Osteoblast (primary cell): Measurements from ENCODE around the gene LITAF. TPM values are rescaled to one million over a fixed set of nuclear protein-coding genes. Genes with fewer than 3 reads are reported as not detected.

Source experiments
- DNase-seq: peaks from one replicate; pipeline ENCODE4 v3.0.0; 2011; ENCODE audit warnings: low spot score, mixed read lengths; ENCODE audit not compliant: insufficient read length; ENCODE audit errors: missing footprints
- H2AFZ ChIP-seq: 2 replicates; pipeline ENCODE4 v1.6.0; 2011; ENCODE audit warnings: mild to moderate bottlenecking, low read length
- H3K27ac ChIP-seq: 2 replicates; pipeline ENCODE4 v1.5.1; 2011; ENCODE audit warnings: mild to moderate bottlenecking, low read depth, low read length, moderate library complexity
- H3K27me3 ChIP-seq: 2 replicates; pipeline ENCODE4 v1.6.0; 2012; ENCODE audit warnings: mild to moderate bottlenecking, control low read depth, inconsistent platforms, low read length, moderate library complexity; ENCODE audit not compliant: insufficient read depth
- H3K36me3 ChIP-seq: 2 replicates; pipeline ENCODE4 v1.5.1; 2011; ENCODE audit warnings: mild to moderate bottlenecking, low read length, control low read depth, moderate library complexity; ENCODE audit not compliant: insufficient read depth
- H3K4me1 ChIP-seq: 2 replicates; pipeline ENCODE4 v1.5.1; 2011; ENCODE audit warnings: mild to moderate bottlenecking, low read length, control low read depth, moderate library complexity; ENCODE audit not compliant: insufficient read depth
- H3K4me2 ChIP-seq: 2 replicates; pipeline ENCODE4 v1.6.0; 2011; ENCODE audit warnings: mild to moderate bottlenecking, low read length; ENCODE audit not compliant: insufficient read depth
- H3K4me3 ChIP-seq: fragments of 200-600 bp; sonication (generic); 3 replicates; pipeline ENCODE4 v1.5.1; 2012; ENCODE audit warnings: mild to moderate bottlenecking, low read length, inconsistent platforms; ENCODE audit not compliant: insufficient read depth
- H3K79me2 ChIP-seq: 2 replicates; pipeline ENCODE4 v1.6.0; 2012; ENCODE audit warnings: mild to moderate bottlenecking, low read length, control low read depth, inconsistent platforms; ENCODE audit not compliant: insufficient read depth
- H3K9me3 ChIP-seq: 2 replicates; pipeline ENCODE4 v1.5.1; 2011; ENCODE audit warnings: low read depth, low read length, control low read depth
- H4K20me1 ChIP-seq: 2 replicates; pipeline ENCODE4 v1.6.0; 2012; ENCODE audit warnings: mild to moderate bottlenecking, low read length, control low read depth; ENCODE audit not compliant: insufficient read depth
- CTCF ChIP-seq: IDR thresholded peaks from 2 replicates; pipeline ENCODE4 v1.5.1; 2011; ENCODE audit warnings: mild to moderate bottlenecking, low read depth, low read length, moderate library complexity; ENCODE audit errors: extremely low read depth
- total RNA-seq: library from RNA; depleted of rRNA; stranded (reverse); fragments of >200 nt; gene quantifications from 2 replicates; pipeline ENCODE4 v1.2.3, GENCODE V29; 2012

The LITAF gene
- total RNA-seq, 1 donor, result 33.3 TPM

GRCh38 chr16:11542069-11542744 lies 44.5 kb downstream of the LITAF start:
- no peak overlapping the region for H3K4me3 ChIP-seq
- no peak overlapping the region for H2AFZ ChIP-seq
- DNase-seq, result no peak
- TF ChIP-seq CTCF, result no peak
- H3K27me3 ChIP-seq, result peaks cover 3% of the 10 kb centered on the region
- H3K9me3 ChIP-seq, result no peaks in the 10 kb centered on the region
- H3K4me2 ChIP-seq, result no peak overlapping the region
- peaks cover 6% of the 10 kb centered on the region for H3K4me1 ChIP-seq
- no peak overlapping the region for H3K27ac ChIP-seq
- no peaks in the 10 kb centered on the region for H4K20me1 ChIP-seq
- H3K36me3 ChIP-seq, result peaks cover 1% of the 10 kb centered on the region
- H3K79me2 ChIP-seq, result no peaks in the 10 kb centered on the region

GRCh38 chr16:11539641-11540050 lies 47.1 kb downstream of the LITAF start:
- H3K27ac ChIP-seq, result no peak overlapping the region
- H3K4me3 ChIP-seq, result no peak overlapping the region
- H3K4me2 ChIP-seq, result no peak overlapping the region
- no peaks in the 10 kb centered on the region for H3K9me3 ChIP-seq
- no peak for DNase-seq
- peaks cover 3% of the 10 kb centered on the region for H3K27me3 ChIP-seq
- no peaks in the 10 kb centered on the region for H4K20me1 ChIP-seq
- H2AFZ ChIP-seq, result no peak overlapping the region
- H3K4me1 ChIP-seq, result peaks cover 2% of the 10 kb centered on the region
- no peaks in the 10 kb centered on the region for H3K79me2 ChIP-seq
- no peaks in the 10 kb centered on the region for H3K36me3 ChIP-seq
- no peak for TF ChIP-seq CTCF

- no peak overlapping the region for H2AFZ ChIP-seq
- H4K20me1 ChIP-seq, result no peaks in the 10 kb centered on the region
- no peak overlapping the region for H3K27ac ChIP-seq
- DNase-seq, result no peak
- H3K4me1 ChIP-seq, result peaks cover 2% of the 10 kb centered on the region
- H3K36me3 ChIP-seq, result no peaks in the 10 kb centered on the region
- H3K9me3 ChIP-seq, result no peaks in the 10 kb centered on the region
- H3K4me2 ChIP-seq, result no peak overlapping the region
- peaks cover 3% of the 10 kb centered on the region for H3K27me3 ChIP-seq
- TF ChIP-seq CTCF, result no peak
- no peaks in the 10 kb centered on the region for H3K79me2 ChIP-seq
- H3K4me3 ChIP-seq, result no peak overlapping the region
Measured at GRCh38 chr16:11538880-11539279, 47.8 kb downstream of the LITAF start.

- H4K20me1 ChIP-seq, result no peaks in the 10 kb centered on the region
Measured at GRCh38 chr16:11536104-11536866, 50.4 kb downstream of the LITAF start.

More at GRCh38 chr16:11536104-11536866, 50.4 kb downstream of the LITAF start:
- H3K9me3 ChIP-seq, result no peaks in the 10 kb centered on the region
- no peak overlapping the region for H3K4me2 ChIP-seq
- no peak overlapping the region for H2AFZ ChIP-seq
- no peaks in the 10 kb centered on the region for H3K79me2 ChIP-seq
- no peak for TF ChIP-seq CTCF
- no peaks in the 10 kb centered on the region for H3K4me1 ChIP-seq
- no peak overlapping the region for H3K4me3 ChIP-seq
- H3K27ac ChIP-seq, result no peak overlapping the region
- no peak for DNase-seq
- peaks cover 3% of the 10 kb centered on the region for H3K27me3 ChIP-seq
- H3K36me3 ChIP-seq, result no peaks in the 10 kb centered on the region
